AG08396 (cell line): ENCODE data around the gene KRTAP3-3.

Source experiments
- DNase-seq: peaks from one replicate; pipeline ENCODE4 v3.0.0; 2012; ENCODE audit warnings: low spot score, mixed read lengths

The KRTAP3-3 gene

DNA sequence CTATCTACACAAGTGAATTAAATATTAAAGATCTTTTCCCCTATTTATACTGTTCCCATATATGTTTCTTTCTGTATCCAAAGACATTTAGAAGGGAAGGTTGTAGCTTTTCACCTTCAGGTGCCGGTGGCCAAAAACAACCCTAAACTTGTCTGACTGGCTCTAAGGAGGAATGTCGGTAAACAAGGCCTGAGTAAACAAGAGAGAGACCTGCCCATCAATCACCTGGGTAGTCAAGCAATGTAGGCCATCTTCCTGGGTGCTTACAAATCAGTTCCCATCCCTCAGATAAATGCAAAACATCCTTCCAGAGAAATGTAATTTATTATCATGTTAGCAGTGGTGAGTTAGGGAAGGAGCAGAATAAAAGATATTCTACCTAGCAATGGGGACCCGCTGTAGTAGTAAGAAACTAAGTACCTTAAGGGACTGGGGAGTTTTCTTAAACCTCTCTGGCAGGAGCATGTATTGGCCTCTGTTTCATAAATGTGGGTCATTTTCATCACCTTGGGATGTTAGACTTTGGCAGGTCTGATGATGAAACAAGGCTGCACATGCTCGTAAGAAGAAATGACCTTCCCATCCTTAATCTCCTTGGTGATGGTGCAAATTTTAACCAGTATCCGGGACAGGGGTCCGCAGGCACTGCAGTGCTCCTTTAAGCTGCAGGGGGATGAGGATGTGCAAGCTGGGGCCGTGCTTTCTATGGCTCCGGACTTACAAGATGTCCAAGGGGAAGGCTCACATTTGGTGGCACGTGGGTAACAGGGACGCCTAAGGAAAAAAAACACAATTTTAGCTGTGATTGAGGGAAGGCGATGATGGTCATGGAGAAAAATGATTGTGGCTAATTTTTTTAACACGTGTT is 35.6 kb downstream of the KRTAP3-3 start:
- DNase-seq: no peak

DNA sequence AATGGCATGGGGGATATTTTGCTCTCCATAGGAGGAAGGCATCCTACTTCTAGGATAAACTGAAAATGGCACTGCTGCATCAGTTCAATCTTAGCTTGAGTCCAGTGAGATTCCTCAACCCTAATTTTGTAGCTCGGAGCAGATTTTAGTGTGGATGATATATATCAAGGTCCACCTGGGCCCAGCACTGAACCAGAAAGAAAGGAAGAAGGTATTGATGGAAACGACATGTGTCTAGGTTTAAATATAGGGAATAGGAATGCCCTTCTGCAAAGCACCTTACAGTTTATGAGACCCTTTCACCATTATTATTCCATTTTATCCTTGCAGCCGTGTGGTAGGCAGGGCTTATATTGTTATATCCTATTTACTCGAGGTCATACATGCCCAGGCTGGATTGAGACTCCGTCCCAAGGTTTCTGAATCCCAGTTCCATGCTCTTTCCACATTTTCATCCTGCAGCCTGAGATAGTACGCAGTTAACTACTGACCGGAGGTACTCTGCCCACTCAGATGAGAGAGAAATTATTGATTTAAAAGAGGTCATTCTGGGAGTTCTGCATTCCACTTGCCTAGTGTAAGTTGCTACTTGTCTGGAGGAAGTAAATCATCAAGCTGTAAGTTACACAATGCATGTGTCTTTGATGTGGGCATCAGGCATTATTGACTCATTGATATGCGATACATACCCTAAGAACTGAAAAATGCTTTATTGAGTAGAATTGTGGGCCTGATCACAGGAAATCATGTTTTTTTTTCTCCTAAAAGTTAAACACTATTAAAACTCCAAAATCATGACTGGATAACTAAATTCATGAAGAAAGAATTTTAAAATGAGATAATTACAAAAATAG is 37.3 kb downstream of the KRTAP3-3 start:
- peak; percentile 57 for DNase-seq

GRCh38 chr17:40953881-40954280 is 40.1 kb downstream of the KRTAP3-3 start:
- DNase-seq: peak; percentile 50

GRCh38 chr17:40952661-40953060 is 41.3 kb downstream of the KRTAP3-3 start:
- peak; percentile 64 for DNase-seq

DNA sequence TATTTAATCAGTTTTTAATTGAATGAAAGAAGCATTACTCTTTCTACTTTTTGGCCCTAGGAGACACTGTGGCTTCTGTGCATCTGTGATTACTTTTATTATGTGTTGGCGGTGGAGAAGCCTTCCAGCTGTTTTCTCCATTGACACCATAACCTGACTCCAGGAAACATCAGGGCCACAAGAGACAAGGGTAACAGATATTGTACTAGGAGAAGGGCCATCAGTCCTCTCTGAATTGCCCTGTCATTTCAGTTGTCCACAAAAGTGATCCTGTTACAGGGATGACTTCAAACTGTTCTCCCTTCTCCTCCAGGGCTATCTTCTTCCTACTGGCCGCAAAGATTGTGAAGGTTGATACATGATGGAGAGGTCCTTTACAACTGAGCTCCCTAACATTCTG is 41.8 kb downstream of the KRTAP3-3 start:
- no peak for DNase-seq

DNA sequence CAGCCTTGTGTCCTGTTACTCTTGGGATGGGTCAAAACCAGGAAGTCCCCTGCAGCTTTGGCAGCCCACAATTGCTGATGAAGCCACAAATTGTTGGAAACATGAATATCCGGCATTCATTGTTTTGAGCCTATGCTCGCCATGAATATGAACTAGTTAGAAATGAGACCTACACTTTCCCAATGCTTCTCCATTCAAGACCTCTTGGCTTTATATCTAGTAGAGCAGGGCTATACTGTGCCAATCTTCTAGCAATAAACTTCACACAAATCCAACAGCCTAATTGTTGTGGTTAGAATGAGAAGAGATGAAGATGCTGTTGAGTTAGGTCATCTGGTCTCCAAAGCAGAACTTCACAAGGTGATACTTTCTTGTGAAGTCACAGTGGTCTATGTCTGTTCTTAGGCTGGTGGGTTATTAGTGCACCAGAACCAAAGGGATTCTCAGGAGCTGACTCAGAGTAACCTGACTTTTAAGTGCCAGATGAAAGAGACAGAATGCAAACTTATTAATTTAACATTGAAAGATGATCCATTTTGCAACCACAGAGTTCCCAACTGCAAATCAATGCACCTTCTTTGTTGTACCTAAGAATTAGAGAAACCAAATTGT is 42.8 kb downstream of the KRTAP3-3 start:
- no peak for DNase-seq

DNA sequence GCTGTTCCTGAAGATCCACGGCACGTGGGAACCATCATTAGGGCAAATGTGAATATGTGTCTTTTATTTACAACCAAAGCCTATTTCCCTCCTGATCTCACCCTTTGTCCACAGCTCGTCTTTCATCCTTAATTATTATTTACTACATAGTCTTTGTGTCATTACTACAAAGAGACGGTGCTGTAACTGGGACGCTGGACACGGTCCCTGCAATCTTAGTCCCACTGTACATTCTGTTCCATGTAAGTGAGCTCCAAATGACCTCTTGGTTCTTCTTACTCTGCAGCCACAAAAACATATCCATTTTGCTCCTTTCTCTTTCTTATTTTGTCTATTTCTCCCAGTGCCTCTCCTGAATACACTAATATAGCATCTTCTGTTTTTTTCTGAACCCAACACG is 43.8 kb downstream of the KRTAP3-3 start:
- DNase-seq: no peak

- DNase-seq: no peak
Observed at GRCh38 chr17:40949418-40949817, 44.5 kb downstream of the KRTAP3-3 start.

- no peak for DNase-seq
Observed at GRCh38 chr17:40947929-40948328, 46.0 kb downstream of the KRTAP3-3 start.

DNA sequence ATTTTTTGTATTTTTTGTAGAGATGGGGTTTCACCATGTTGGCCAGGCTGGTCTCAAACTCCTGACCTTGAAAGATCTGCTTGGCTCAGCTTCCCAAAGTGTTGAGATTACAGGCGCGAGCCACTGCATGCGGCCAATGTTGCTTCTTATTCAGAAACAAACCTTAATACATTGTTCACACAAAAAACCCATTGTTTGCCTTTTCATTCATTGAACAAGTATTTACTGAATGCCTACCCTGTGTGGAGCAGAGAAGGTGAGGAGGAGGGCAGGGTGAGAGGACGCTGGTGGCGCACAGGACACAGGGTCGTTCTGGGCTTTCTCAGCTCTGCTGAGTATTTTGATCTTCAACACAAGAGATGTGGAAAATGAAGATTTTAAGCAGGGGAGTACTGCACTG is 48.5 kb downstream of the KRTAP3-3 start:
- DNase-seq: no peak

- DNase-seq: no peak
Observed at GRCh38 chr17:40944531-40944930, 49.4 kb downstream of the KRTAP3-3 start.
